GM19043 (cell line): Measurements from ENCODE around the gene MEGF11.
"Not testable (repeated sequence)": the region's sequence is repeated elsewhere in the genome, so short reads cannot be mapped to it uniquely, and the experiment has no call there.

Experiments
- ATAC-seq: cut with Tn5 transposase; IDR thresholded peaks from one replicate; pipeline ENCODE4 v1.9.1; 2021; ENCODE audit warnings: low read depth; ENCODE audit not compliant: unreplicated experiment

The MEGF11 gene

GRCh38 chr15:66276546-66276945 is 23.0 kb upstream of the MEGF11 start:
- ATAC-seq, result no peak

DNA sequence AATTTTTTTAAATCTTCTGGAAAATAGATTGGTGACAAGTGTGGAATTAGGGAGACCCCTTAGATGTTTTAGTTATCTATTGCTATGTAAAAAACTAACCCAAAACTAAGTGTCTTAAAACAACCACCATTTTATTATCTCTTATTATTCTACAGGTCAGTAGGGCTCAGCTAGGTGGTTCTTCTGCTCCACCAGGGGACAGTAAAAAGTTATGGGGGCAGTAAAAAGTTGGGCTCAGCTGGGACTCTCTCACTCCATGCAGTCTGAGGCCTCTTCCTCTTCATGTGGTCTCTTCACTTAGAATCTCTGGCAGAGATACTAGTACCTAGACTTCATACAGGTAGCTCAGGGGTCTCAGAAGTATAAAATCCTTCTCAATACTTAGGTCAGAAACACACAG is 21.8 kb upstream of the MEGF11 start:
- ATAC-seq, result no peak

GRCh38 chr15:66270932-66271331 is 17.4 kb upstream of the MEGF11 start:
- ATAC-seq, result no peak

- no peak for ATAC-seq
Measured at GRCh38 chr15:66269326-66270090, 16.0 kb upstream of the MEGF11 start.

DNA sequence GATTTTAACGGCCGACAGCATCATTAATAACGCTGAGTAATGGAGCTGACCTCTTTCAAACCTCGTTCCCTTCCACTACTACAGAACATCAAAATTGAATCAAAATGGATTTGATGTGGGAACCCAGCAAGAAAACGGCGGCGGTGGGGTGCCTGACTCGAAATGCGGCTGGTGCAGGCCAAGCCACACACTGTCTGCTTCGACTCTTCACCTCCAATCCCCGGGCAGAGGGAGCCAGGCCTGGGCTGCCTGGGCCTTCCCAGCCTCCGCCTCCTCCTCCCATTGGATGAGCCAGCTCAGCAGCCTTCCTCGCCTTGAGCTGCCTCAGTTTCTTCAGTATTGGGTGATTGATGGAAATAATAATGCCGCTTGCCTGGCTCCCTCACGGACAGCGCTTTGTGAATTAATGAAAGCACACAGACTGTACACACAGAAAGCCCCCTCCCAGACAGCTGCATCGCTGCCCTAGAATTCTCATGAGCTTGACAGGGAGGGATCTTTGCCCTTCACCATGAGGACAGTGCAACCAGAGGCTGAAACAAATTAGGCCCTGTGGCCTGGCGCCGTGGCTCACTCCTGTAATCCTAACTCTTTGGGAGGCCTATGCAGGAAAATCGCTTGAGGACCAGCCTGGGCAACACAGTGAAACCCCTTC is 11.4 kb upstream of the MEGF11 start:
- no peak for ATAC-seq

DNA sequence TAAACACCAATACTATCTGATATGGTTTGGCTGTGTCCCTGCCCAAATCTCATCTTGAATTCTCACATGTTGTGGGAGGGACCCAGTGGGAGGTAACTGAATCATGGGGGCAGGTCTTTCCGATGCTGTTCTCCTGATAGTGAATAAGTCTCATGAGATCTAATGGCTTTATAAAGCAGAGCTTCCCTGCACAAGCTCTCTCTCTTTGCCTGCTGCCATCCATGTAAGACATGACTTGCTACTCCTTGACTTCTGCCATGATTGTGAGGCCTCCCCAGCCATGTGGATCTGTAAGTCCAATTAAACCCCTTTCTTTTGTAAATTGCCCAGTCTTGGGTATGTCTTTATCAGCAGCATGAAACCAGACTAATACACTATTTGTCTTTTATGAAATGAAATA is 9.3 kb upstream of the MEGF11 start:
- not testable (repeated sequence) for ATAC-seq

DNA sequence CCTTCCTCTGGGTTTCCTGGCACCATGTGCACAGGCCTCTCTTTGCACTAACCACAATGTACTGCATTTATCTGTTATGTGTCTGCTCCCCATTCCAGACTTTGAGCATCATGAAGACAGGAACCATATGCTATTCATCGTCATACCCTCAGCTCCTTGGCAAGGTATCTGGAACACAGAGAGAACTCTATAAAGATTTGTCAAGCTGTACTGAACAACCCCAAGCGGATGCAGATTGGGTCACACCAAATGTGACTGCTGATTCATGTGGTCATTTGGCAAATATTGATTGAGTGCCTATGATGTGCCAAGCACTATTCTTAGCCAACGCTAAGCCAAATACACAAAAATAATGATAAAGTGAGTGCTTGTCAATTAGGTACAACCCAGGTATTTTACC is 7.5 kb upstream of the MEGF11 start:
- ATAC-seq, result no peak

GRCh38 chr15:66256692-66257091 is 3.1 kb upstream of the MEGF11 start:
- ATAC-seq, result no peak

GRCh38 chr15:66254951-66255676 is 1.6 kb upstream of the MEGF11 start:
- no peak for ATAC-seq

DNA sequence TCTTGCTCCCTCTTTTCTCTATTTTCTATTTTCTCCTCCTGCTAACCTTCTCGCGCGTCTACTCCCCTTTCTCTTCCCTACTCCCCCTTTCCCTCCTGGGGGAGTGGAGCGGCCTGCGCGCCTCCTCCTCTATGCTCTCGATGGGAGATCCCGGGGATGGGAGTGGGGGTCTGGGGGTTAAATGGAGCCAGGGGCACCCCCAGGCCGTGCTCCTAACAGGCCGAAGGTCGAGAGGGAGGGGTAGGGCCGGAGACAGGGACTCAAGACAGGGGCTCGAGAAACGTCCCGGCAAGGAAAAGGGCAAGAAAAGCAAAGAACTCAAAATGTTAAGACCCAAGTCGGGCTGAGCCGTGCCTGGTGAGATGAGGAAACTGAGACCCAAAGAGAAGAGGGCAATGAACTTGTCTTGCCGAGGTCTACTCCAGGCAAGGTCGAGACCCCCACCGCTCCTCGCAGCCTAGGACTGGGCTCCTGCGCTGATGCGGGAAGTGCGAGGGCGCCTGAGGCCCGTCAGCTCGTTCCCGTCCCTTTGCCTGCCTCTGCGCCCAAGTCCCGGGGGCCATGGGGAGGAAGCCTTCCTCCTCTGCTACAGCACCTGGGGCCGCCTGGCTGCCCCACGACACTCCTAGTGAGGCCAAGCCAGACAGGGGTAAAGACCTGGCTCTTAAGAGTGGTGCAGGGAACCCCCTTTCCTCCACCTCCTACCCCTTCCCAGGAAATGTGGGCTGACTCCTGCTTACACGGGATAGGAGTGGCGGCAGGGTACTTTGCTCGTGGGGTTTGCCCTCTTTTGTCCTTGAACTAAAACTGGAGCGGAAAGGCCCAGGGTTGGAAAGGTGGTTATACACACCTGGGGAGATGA is 770 bp upstream of the MEGF11 start:
- ATAC-seq, result no peak

DNA sequence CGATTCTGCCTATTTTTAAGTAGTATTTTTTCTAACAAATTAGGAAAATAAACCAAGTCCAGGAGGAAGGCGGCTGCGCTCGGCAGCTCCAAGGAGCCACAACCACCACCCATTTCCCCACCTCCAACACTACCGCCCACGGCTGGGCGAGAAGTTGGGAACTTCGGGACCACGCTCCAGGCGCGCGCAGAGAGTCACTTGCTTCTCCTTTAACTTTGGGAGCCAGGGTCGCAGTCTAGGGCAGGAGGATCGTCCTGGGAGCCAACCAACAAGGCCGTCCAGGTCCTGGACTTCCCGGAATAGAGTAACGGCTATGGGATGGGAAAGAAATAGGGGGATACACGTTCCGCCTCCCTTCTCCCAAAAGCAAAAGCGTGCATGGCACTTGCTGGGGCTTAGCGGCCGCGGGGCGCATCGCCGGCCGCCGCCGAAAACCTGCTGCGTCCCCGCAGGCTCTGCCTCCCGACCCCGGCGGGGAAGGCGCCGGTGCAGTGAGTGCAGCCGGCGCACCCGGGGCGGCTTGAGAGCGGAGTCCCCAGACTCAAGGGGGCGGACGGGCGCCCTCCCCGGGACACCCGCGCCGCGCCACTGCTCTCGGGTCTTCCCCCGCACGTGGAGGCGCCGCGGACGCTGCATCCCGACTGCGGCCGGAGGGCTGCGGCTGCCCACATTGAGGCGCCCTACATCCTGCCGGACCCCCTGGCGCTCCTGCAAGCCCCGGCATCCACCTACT is 699 bp downstream of the MEGF11 start:
- no peak for ATAC-seq

DNA sequence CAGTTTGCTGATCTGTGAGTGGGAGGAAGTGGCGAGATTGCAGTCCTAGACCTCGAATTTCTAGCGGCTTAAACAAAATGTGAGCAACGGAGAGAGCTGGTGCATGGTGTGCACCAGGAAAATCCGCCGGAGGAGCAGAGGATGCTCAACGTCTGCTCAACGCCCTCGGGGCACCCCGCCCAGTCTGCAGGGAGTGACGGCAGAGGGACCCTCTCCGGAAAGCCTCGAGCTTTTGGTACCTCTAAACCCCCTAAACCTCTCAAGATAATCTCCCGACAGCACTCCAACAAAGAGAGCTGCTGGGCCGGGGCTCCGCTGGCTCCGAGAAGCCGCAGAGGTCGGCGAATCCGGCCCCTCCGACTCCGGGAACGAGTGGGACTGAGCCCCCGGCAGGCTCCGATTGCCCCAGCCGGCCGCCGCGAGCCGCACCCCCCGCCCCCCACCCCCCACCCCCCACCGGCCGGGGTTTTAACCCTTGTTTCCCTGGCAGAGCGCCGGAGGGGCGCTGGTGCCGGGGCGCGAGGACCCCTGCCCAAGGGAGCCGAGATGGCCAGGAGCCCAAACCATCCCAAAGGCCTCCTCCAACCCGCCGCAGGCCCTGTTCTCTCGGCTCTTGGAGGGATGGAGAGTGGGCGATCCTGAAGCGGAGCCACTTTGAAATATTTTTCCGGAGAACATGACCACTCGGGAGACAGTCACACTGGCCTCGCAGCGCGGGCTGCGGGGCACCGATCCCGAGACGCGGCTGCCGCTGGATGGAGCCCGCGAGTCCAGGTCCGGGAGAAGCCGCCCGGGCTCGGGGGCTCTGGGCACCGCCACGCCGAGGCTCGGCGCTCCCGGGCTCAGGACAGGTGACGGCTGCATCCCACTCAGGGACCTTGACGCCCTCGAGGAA is 1.5 kb downstream of the MEGF11 start:
- no peak for ATAC-seq

GRCh38 chr15:66251065-66251789 is 2.3 kb downstream of the MEGF11 start:
- no peak for ATAC-seq

DNA sequence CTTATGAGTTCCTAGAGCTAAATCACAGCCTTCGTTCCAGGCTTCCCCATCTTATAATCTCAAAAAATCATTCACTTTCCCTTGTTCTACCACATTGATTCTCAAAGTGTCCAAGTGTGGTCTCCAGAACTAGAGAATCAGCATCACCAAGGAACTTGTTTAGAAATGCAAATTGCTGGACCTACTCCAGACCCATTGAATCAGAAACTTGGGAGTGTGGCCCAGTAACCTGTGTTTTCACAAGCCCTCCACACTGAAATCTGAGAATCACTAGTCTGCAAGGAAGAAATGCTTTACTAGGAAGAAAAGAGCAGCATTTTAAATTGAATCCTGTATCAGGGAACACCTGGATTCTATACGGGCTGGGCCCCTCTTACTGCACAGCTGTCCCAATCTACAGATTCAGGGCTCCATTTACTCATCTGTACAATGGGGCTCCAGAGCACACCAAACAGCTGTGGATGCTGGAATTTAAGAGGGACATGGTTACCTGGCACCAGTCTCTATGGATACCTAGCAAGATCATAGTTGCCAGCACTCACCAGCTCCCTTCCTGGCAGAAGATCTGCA is 3.9 kb downstream of the MEGF11 start:
- ATAC-seq, result no peak

DNA sequence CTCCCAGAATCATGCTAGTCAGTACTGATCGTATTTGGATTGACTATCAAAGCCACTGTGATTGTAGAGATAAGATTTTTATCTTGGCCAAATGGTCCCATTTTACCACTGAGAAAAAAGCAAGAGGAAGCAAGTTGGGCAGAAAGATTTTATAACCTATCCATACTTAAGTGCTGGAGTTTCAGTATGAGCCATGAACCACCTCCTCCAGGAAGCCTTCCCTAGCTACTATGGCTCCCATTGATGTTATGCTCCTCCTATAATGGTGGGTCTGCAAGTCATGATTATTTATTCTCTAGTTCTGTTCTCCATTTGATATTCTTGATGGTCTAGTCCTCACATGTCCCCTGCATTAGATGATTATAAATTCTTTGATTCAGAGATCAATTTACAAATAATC is 6.6 kb downstream of the MEGF11 start:
- ATAC-seq, result no peak

DNA sequence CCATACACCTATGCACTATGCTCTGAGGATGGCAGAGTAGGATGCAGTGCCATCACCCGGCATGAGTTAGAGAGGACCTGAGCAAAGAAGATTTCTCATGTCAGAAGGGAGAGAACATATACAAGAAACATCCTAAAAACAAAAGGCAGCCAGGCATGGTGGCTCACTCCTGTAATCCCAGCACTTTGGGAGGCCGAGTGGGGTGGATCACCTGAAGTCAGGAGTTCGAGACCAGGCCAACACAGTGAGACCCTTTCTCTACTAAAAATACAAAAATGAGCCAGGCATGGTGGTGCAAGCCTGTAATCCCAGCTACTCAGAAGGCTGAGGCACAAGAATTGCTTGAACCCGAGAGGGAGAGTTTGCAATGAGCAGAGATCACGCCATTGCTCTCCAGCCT is 7.7 kb downstream of the MEGF11 start:
- ATAC-seq, result not testable (repeated sequence)

DNA sequence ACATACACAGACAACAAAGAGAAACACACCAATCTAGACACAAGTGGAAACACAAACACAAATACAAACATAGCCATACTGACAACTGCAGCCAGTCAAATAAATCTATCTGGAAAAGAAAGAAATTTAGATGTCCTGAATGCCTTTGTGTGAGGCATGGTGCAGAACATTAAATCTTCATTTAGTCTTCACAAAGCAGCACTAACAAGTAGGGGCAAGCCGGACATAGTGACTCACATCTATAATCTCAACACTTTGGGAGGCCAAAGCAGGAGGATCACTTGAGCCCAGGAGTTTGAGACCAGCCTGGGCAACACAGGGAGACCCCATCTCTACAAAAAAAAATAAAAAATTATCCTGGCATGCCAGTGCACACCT is 11.7 kb downstream of the MEGF11 start:
- ATAC-seq, result no peak
